ENCODE results near the gene MKNK2. TPM values are rescaled to one million over a fixed set of nuclear protein-coding genes. Genes with fewer than 3 reads are reported as not detected.

The MKNK2 gene
- total and polyA plus RNA-seq, 10 of the 15 experiments (the other 5 are each of a cell fraction or from before 2014, with no cell fraction given), result 9.6 to 365 (median 69.9) TPM

DNA sequence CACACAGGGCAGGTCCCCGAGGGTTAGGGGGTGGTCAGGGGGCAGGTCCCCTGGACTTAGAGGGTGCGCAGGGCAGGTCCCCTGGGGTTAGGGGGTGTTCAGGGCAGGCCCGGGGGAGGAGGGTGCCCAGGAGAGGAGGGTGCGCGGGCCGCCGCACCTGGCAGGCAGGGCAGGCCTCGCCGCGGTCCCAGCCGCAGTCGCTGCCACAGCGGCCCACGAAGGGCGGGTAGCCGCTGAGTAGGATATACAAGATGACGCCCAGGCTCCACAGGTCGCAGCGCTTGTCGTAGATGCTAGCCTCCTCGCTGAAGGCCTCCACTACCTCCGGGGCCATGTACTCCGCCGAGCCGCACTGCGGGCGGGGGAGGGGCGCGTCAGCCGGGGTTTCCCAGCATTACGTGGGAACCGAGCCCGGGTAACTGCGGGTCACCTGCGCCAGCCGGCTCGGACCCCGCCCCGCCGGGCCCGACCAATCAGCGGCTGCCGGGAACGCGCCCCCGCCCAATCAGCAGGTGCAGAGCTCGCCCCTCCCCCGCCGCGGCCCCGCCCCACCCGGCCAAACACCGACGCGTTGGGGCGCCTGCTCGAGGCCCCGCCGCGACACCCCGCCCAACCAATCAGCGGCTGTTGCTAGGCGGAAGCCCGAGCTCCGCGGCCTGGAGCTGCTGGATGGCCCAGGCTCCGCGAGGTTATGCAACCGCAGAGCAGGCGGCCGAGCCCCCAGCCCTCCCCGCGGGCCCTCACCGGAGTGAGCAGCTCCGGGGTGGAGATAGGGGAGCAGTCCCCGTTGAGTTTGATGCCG lies 9.2 kb downstream of the MKNK2 start (continued):
- peak; percentile 41 to 64; a peak in 1 of 4 replicates for TF ChIP-seq EP300 (IDR thresholded peaks at IDR 0.05; ENCODE audit: borderline replicate concordance in 1 of 2, control insufficient read depth in 1 of 2, low read depth in 2 of 2, low read length in 2 of 2)
- TF ChIP-seq, protein P1, sequence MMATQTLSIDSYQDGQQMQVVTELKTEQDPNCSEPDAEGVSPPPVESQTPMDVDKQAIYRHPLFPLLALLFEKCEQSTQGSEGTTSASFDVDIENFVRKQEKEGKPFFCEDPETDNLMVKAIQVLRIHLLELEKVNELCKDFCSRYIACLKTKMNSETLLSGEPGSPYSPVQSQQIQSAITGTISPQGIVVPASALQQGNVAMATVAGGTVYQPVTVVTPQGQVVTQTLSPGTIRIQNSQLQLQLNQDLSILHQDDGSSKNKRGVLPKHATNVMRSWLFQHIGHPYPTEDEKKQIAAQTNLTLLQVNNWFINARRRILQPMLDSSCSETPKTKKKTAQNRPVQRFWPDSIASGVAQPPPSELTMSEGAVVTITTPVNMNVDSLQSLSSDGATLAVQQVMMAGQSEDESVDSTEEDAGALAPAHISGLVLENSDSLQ (IDR thresholded peaks at IDR 0.05), result no peak
- peak; percentile 82 for TF ChIP-seq TAF1 (IDR thresholded peaks at IDR 0.05; ENCODE audit: borderline replicate concordance, low read depth, low read length)
- no peak for TF ChIP-seq ETV6 (conservative IDR thresholded peaks at IDR 0.05 in 1 of 2, IDR thresholded peaks at IDR 0.05 in 1 of 2; ENCODE audit: borderline replicate concordance in 1 of 2, low read depth in 1 of 2)
- TF ChIP-seq, protein P2, sequence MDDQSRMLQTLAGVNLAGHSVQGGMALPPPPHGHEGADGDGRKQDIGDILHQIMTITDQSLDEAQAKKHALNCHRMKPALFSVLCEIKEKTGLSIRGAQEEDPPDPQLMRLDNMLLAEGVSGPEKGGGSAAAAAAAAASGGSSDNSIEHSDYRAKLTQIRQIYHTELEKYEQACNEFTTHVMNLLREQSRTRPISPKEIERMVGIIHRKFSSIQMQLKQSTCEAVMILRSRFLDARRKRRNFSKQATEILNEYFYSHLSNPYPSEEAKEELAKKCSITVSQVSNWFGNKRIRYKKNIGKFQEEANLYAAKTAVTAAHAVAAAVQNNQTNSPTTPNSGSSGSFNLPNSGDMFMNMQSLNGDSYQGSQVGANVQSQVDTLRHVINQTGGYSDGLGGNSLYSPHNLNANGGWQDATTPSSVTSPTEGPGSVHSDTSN (IDR thresholded peaks at IDR 0.05; ENCODE audit: insufficient replicate concordance, low read depth, low read length), result no peak
- TF ChIP-seq, protein P3, sequence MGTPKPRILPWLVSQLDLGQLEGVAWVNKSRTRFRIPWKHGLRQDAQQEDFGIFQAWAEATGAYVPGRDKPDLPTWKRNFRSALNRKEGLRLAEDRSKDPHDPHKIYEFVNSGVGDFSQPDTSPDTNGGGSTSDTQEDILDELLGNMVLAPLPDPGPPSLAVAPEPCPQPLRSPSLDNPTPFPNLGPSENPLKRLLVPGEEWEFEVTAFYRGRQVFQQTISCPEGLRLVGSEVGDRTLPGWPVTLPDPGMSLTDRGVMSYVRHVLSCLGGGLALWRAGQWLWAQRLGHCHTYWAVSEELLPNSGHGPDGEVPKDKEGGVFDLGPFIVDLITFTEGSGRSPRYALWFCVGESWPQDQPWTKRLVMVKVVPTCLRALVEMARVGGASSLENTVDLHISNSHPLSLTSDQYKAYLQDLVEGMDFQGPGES (IDR thresholded peaks at IDR 0.05), result peak; percentile 53; the same call in 1 of the 2 replicates
- TF ChIP-seq ZNF622 (IDR thresholded peaks at IDR 0.05), result no peak
- TF ChIP-seq, protein P4, sequence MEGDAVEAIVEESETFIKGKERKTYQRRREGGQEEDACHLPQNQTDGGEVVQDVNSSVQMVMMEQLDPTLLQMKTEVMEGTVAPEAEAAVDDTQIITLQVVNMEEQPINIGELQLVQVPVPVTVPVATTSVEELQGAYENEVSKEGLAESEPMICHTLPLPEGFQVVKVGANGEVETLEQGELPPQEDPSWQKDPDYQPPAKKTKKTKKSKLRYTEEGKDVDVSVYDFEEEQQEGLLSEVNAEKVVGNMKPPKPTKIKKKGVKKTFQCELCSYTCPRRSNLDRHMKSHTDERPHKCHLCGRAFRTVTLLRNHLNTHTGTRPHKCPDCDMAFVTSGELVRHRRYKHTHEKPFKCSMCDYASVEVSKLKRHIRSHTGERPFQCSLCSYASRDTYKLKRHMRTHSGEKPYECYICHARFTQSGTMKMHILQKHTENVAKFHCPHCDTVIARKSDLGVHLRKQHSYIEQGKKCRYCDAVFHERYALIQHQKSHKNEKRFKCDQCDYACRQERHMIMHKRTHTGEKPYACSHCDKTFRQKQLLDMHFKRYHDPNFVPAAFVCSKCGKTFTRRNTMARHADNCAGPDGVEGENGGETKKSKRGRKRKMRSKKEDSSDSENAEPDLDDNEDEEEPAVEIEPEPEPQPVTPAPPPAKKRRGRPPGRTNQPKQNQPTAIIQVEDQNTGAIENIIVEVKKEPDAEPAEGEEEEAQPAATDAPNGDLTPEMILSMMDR (IDR thresholded peaks at IDR 0.05 in 2 of 3, conservative IDR thresholded peaks at IDR 0.05 in 1 of 3; ENCODE audit: control insufficient read depth in 2 of 3, extremely low read depth in 1 of 3, insufficient read depth in 1 of 3, low read depth in 3 of 3, low read length in 3 of 3), result no peak
- TF ChIP-seq RUNX3 (IDR thresholded peaks at IDR 0.05; ENCODE audit: low read length), result peak; percentile 69
- TF ChIP-seq NFIC (IDR thresholded peaks at IDR 0.05; ENCODE audit: low read depth, low read length), result no peak
- TF ChIP-seq NR2F1 (conservative IDR thresholded peaks at IDR 0.05), result peak; percentile 94
- no peak for TF ChIP-seq NFXL1 (IDR thresholded peaks at IDR 0.05; ENCODE audit: borderline replicate concordance)
- no peak for TF ChIP-seq EZH2 (IDR thresholded peaks at IDR 0.05; ENCODE audit: borderline replicate concordance, control insufficient read depth, low read depth, low read length)
- peak; percentile 90 for TF ChIP-seq MEF2B (IDR thresholded peaks at IDR 0.05; ENCODE audit: partially characterized antibody, poor library complexity, severe bottlenecking)
- TF ChIP-seq DPF2 (IDR thresholded peaks at IDR 0.05), result peak; percentile 61; the same call in 1 of the 2 replicates
- TF ChIP-seq ATF7 (IDR thresholded peaks at IDR 0.05; ENCODE audit: low read depth), result no peak
- peak; percentile 70 for TF ChIP-seq HDGF (IDR thresholded peaks at IDR 0.05)
- TF ChIP-seq SPI1 (IDR thresholded peaks at IDR 0.05; ENCODE audit: borderline replicate concordance, insufficient read depth, low read depth, low read length), result no peak
- no peak for TF ChIP-seq NBN (IDR thresholded peaks at IDR 0.05)
- TF ChIP-seq, protein P5, sequence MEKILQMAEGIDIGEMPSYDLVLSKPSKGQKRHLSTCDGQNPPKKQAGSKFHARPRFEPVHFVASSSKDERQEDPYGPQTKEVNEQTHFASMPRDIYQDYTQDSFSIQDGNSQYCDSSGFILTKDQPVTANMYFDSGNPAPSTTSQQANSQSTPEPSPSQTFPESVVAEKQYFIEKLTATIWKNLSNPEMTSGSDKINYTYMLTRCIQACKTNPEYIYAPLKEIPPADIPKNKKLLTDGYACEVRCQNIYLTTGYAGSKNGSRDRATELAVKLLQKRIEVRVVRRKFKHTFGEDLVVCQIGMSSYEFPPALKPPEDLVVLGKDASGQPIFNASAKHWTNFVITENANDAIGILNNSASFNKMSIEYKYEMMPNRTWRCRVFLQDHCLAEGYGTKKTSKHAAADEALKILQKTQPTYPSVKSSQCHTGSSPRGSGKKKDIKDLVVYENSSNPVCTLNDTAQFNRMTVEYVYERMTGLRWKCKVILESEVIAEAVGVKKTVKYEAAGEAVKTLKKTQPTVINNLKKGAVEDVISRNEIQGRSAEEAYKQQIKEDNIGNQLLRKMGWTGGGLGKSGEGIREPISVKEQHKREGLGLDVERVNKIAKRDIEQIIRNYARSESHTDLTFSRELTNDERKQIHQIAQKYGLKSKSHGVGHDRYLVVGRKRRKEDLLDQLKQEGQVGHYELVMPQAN (conservative IDR thresholded peaks at IDR 0.05), result no peak
- peak; percentile 74 for TF ChIP-seq POLR2AphosphoS5 (IDR thresholded peaks at IDR 0.05; ENCODE audit: low read length)
